ENCODE data around the gene YIPF3.

YIPF3 gene

GRCh38 chr6:43511824-43512415 lies 4.8 kb downstream of the YIPF3 start:
- POLR2A ChIA-PET: interaction anchor here (0.9 to 1.1 kb wide), 2 partner anchors 10 to 248 kb away, joined by 3 read pairs; no protein-coding TSS in a partner anchor
- DNase-seq (ENCODE audit: extremely low spot score): no peak
- TF ChIP-seq CTBP1 (IDR thresholded peaks at IDR 0.05; ENCODE audit: borderline replicate concordance): no peak
- no peak for TF ChIP-seq PKNOX1 (IDR thresholded peaks at IDR 0.05)
- no peak for TF ChIP-seq ELF4 (IDR thresholded peaks at IDR 0.05)
- TF ChIP-seq FOXM1 (IDR thresholded peaks at IDR 0.05; ENCODE audit: borderline replicate concordance): no peak
- no peak for TF ChIP-seq L3MBTL2 (conservative IDR thresholded peaks at IDR 0.05)
- TF ChIP-seq ZNF384 (IDR thresholded peaks at IDR 0.05): no peak
- TF ChIP-seq SP1 (IDR thresholded peaks at IDR 0.05): no peak
- no peak for TF ChIP-seq TARDBP (IDR thresholded peaks at IDR 0.05)
- no peak for TF ChIP-seq ARNT (IDR thresholded peaks at IDR 0.05)
- no peak for TF ChIP-seq HDGF (IDR thresholded peaks at IDR 0.05; ENCODE audit: borderline replicate concordance)
- no peak for TF ChIP-seq FOXK2 (IDR thresholded peaks at IDR 0.05)
- no peak for TF ChIP-seq NFRKB (IDR thresholded peaks at IDR 0.05)
- no peak for TF ChIP-seq SUZ12 (IDR thresholded peaks at IDR 0.05)
- TF ChIP-seq FOXA1 (IDR thresholded peaks at IDR 0.05): no peak
- CTCF ChIA-PET: no interaction called here

GRCh38 chr6:43510827-43511163 lies 5.9 kb downstream of the YIPF3 start:
- CTCF ChIA-PET: no interaction called here

DNA sequence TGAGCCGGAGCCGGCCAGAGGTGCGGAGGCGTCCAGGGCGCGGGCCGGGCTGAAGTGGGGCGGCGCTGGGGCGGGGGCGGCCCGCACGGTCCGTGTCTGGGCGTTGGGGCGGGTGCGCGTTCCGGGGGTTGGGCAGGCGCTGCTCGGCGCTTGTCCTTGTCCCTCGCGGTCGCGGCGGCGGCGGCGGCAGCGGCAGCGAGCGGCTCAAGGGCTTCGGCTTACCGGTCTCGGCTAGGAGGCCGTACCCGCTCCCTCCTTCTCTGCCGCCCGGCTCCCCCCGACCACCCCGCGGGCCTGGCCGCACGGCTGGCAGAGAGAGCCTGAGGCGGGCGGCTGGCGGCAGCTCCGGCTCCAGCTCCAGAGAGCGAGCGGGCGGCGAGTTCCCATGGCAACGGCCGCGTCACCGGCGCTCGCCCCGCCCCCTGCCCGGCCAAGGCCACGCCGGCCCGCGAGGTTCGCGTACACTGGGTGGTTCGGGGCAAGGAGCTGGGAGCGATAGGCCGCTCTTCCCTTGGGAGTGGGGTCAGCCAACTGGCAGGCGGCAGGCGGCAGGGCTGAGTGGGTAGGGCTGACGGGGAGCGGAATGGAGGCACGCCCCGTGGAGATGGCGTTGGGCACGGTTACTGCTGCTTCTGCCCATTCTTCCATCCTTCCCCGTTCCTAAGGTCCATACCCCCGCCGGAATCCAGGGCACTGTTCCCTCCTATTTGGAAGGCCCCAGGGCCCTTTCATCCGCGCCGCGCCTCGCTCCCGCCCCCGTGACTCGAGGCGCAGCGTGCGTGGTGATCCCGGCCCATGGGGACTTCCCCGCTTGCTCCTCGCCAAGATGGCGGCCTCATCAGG lies 6.5 kb downstream of the YIPF3 start, which contains the start of gene LRRC73:
TSS of gene LRRC73 (minus strand) at position 363 of the 843 bp plus-strand sequence. CDS start 561 bp downstream, outside the sequence.
- peak; percentile 85 for DNase-seq (ENCODE audit: extremely low spot score)
- ChIA-PET POLR2A (interaction anchor here (0.9 to 1.8 kb wide), 3 partner anchors 32 to 263 kb away, joined by 3 to 7 read pairs (median 4); partner anchors contain the start of gene TJAP1), CTCF (interaction anchor here (0.9 kb wide), 1 partner anchor 120 kb away, joined by 3 read pairs; no protein-coding TSS in a partner anchor)
- TF ChIP-seq FOXK2 (IDR thresholded peaks at IDR 0.05): no peak
- no peak for TF ChIP-seq BHLHE40 (IDR thresholded peaks at IDR 0.05; ENCODE audit: borderline replicate concordance)
- TF ChIP-seq FOXM1 (IDR thresholded peaks at IDR 0.05; ENCODE audit: borderline replicate concordance): no peak
- TF ChIP-seq HDGF (IDR thresholded peaks at IDR 0.05; ENCODE audit: borderline replicate concordance): no peak
- no peak for TF ChIP-seq PKNOX1 (IDR thresholded peaks at IDR 0.05)
- TF ChIP-seq L3MBTL2 (conservative IDR thresholded peaks at IDR 0.05): no peak
- TF ChIP-seq ZNF384 (IDR thresholded peaks at IDR 0.05): no peak
- no peak for TF ChIP-seq ARNT (IDR thresholded peaks at IDR 0.05)
- TF ChIP-seq LEF1 (IDR thresholded peaks at IDR 0.05; ENCODE audit: borderline replicate concordance): no peak
- no peak for TF ChIP-seq NFRKB (IDR thresholded peaks at IDR 0.05)
- TF ChIP-seq SUZ12 (IDR thresholded peaks at IDR 0.05): no peak
- TF ChIP-seq TARDBP (IDR thresholded peaks at IDR 0.05): no peak
- TF ChIP-seq ELF4 (IDR thresholded peaks at IDR 0.05): no peak
- TF ChIP-seq FOXA1 (IDR thresholded peaks at IDR 0.05): no peak
- TF ChIP-seq CTBP1 (IDR thresholded peaks at IDR 0.05; ENCODE audit: borderline replicate concordance): no peak
- no peak for TF ChIP-seq SP1 (IDR thresholded peaks at IDR 0.05)

More at GRCh38 chr6:43510827-43511163, 5.9 kb downstream of the YIPF3 start:
- POLR2A ChIA-PET: interaction anchor here (1.8 kb wide), 1 partner anchor 33 kb away, joined by 7 read pairs; the partner anchor contains the start of gene TJAP1
- no peak for TF ChIP-seq BHLHE40 (IDR thresholded peaks at IDR 0.05; ENCODE audit: borderline replicate concordance)
- TF ChIP-seq NFRKB (IDR thresholded peaks at IDR 0.05): no peak
- no peak for TF ChIP-seq ARNT (IDR thresholded peaks at IDR 0.05)
- TF ChIP-seq LEF1 (IDR thresholded peaks at IDR 0.05; ENCODE audit: borderline replicate concordance): no peak
- TF ChIP-seq ZNF384 (IDR thresholded peaks at IDR 0.05): no peak
- no peak for TF ChIP-seq SUZ12 (IDR thresholded peaks at IDR 0.05)
- no peak for TF ChIP-seq L3MBTL2 (conservative IDR thresholded peaks at IDR 0.05)
- no peak for TF ChIP-seq FOXK2 (IDR thresholded peaks at IDR 0.05)
- no peak for TF ChIP-seq CTBP1 (IDR thresholded peaks at IDR 0.05; ENCODE audit: borderline replicate concordance)
- TF ChIP-seq FOXM1 (IDR thresholded peaks at IDR 0.05; ENCODE audit: borderline replicate concordance): no peak
- no peak for TF ChIP-seq SP1 (IDR thresholded peaks at IDR 0.05)
- no peak for TF ChIP-seq HDGF (IDR thresholded peaks at IDR 0.05; ENCODE audit: borderline replicate concordance)
- TF ChIP-seq FOXA1 (IDR thresholded peaks at IDR 0.05): no peak
- TF ChIP-seq ELF4 (IDR thresholded peaks at IDR 0.05): no peak
- TF ChIP-seq TARDBP (IDR thresholded peaks at IDR 0.05): no peak
- no peak for TF ChIP-seq PKNOX1 (IDR thresholded peaks at IDR 0.05)
- DNase-seq (ENCODE audit: extremely low spot score): no peak

- POLR2A ChIA-PET: interaction anchor here (0.9 to 1.8 kb wide), 5 partner anchors 7 to 263 kb away, joined by 3 to 7 read pairs (median 4); partner anchors contain the start of genes POLR1C, TJAP1, YIPF3 and ZNF318
- CTCF ChIA-PET: interaction anchor here (0.9 kb wide), 1 partner anchor 119 kb away, joined by 3 read pairs; no protein-coding TSS in a partner anchor
- DNase-seq (ENCODE audit: extremely low spot score): no peak
- no peak for TF ChIP-seq FOXM1 (IDR thresholded peaks at IDR 0.05; ENCODE audit: borderline replicate concordance)
- TF ChIP-seq SP1 (IDR thresholded peaks at IDR 0.05): no peak
- TF ChIP-seq TARDBP (IDR thresholded peaks at IDR 0.05): no peak
- TF ChIP-seq HDGF (IDR thresholded peaks at IDR 0.05; ENCODE audit: borderline replicate concordance): no peak
- no peak for TF ChIP-seq PKNOX1 (IDR thresholded peaks at IDR 0.05)
- no peak for TF ChIP-seq ZNF384 (IDR thresholded peaks at IDR 0.05)
- TF ChIP-seq FOXK2 (IDR thresholded peaks at IDR 0.05): no peak
- no peak for TF ChIP-seq NFRKB (IDR thresholded peaks at IDR 0.05)
- no peak for TF ChIP-seq LEF1 (IDR thresholded peaks at IDR 0.05; ENCODE audit: borderline replicate concordance)
- no peak for TF ChIP-seq SUZ12 (IDR thresholded peaks at IDR 0.05)
Measured at GRCh38 chr6:43509142-43509983, 7.4 kb downstream of the YIPF3 start.
